Calu3 (cell line): ENCODE data around the gene LYPD8. TPM values are rescaled to one million over a fixed set of nuclear protein-coding genes. Genes with fewer than 3 reads are reported as not detected.

ENCODE experiments used
- BruUV-seq: library from RNA; stranded (reverse); fragments of 400-500 nt; replicated peaks from 2 replicates; lab custom pipeline; 2021; lab: Mats Ljungman, UMichigan
- CTCF ChIA-PET: fragments of 300-600 bp; sonication (Branson Sonifier 250); formaldehyde crosslinking; loops from one replicate; lab custom pipeline; 2022; ENCODE audit warnings: antibody characterized with exemption; lab: Charles Lee
- DNase-seq: peaks from one replicate; pipeline ENCODE4 v3.0.0; 2022
- H3K27ac Mint-ChIP-seq: one replicate; pipeline ENCODE4 v1.8.0; 2022; ENCODE audit warnings: mixed read lengths; ENCODE audit not compliant: unreplicated experiment
- H3K27me3 Mint-ChIP-seq: one replicate; pipeline ENCODE4 v1.8.0; 2022; ENCODE audit warnings: mixed read lengths; ENCODE audit not compliant: unreplicated experiment
- H3K36me3 Mint-ChIP-seq: one replicate; pipeline ENCODE4 v1.8.0; 2022; ENCODE audit warnings: mild to moderate bottlenecking, moderate library complexity, mixed read lengths; ENCODE audit not compliant: insufficient read depth, unreplicated experiment
- H3K4me1 Mint-ChIP-seq: one replicate; pipeline ENCODE4 v1.8.0; 2022; ENCODE audit warnings: mild to moderate bottlenecking, low read depth, mixed read lengths; ENCODE audit not compliant: unreplicated experiment
- H3K4me3 Mint-ChIP-seq: one replicate; pipeline ENCODE4 v1.8.0; 2022; ENCODE audit warnings: mild to moderate bottlenecking, low read depth, moderate library complexity, mixed read lengths; ENCODE audit not compliant: unreplicated experiment
- H3K9me3 Mint-ChIP-seq: one replicate; pipeline ENCODE4 v1.8.0; 2022; ENCODE audit warnings: low read depth, mixed read lengths; ENCODE audit not compliant: unreplicated experiment
- CTCF ChIP-seq: fragments of 200-600 bp; IDR thresholded peaks from one replicate; pipeline ENCODE4 v1.8.0; 2022; ENCODE audit warnings: antibody characterized with exemption; ENCODE audit not compliant: unreplicated experiment
- intact Hi-C: fragments of 100-400 bp; cut with micrococcal nuclease; formaldehyde crosslinking; loops from one replicate; pipeline ENCODE4 v1.10.0; 2022; ENCODE audit not compliant: unreplicated experiment
- total RNA-seq: library from RNA; stranded (reverse); gene quantifications from 2 replicates; pipeline ENCODE4 v1.2.3, GENCODE V29; 2022

LYPD8 gene
- total RNA-seq, 1 experiment from 2014 or later, result not detected

GRCh38 chr1:248696774-248697173 is 58.8 kb downstream of the LYPD8 start:
- CTCF ChIA-PET, result interaction anchor here (0.6 to 0.7 kb wide), 3 partner anchors 61 to 262 kb away, joined by 4 to 6 read pairs (median 4); no protein-coding TSS in a partner anchor
- DNase-seq, result no peak
- no TSS peak for BruUV-seq
- H3K36me3 Mint-ChIP-seq, result no peaks in the 10 kb centered on the region
- no peak overlapping the region for H3K27ac Mint-ChIP-seq
- H3K9me3 Mint-ChIP-seq, result peaks cover 11% of the 10 kb centered on the region
- no peak for TF ChIP-seq CTCF
- intact Hi-C loops, result loop anchor here (2.0 kb wide), 1 partner anchor 110 kb away; no protein-coding TSS in a partner anchor
- H3K4me1 Mint-ChIP-seq, result no peaks in the 10 kb centered on the region
- no peak overlapping the region for H3K4me3 Mint-ChIP-seq
- H3K27me3 Mint-ChIP-seq, result no peaks in the 10 kb centered on the region

GRCh38 chr1:248696261-248696660 is 59.3 kb downstream of the LYPD8 start:
- no peak for TF ChIP-seq CTCF
- DNase-seq, result peak; percentile 43
- no TSS peak for BruUV-seq
- H3K27me3 Mint-ChIP-seq, result no peaks in the 10 kb centered on the region
- no peak overlapping the region for H3K4me3 Mint-ChIP-seq
- no peak overlapping the region for H3K27ac Mint-ChIP-seq
- H3K36me3 Mint-ChIP-seq, result no peaks in the 10 kb centered on the region
- CTCF ChIA-PET, result no interaction called here
- intact Hi-C loops, result loop anchor here (2.0 kb wide), 1 partner anchor 111 kb away; no protein-coding TSS in a partner anchor
- peaks cover 11% of the 10 kb centered on the region for H3K9me3 Mint-ChIP-seq
- no peaks in the 10 kb centered on the region for H3K4me1 Mint-ChIP-seq

GRCh38 chr1:248695451-248696132 is 60.0 kb downstream of the LYPD8 start:
- H3K9me3 Mint-ChIP-seq, result peaks cover 11% of the 10 kb centered on the region
- H3K4me1 Mint-ChIP-seq, result no peaks in the 10 kb centered on the region
- CTCF ChIA-PET, result no interaction called here
- no TSS peak for BruUV-seq
- H3K27me3 Mint-ChIP-seq, result no peaks in the 10 kb centered on the region
- H3K27ac Mint-ChIP-seq, result no peak overlapping the region
- no peak for DNase-seq
- no peaks in the 10 kb centered on the region for H3K36me3 Mint-ChIP-seq
- intact Hi-C loops, result loop anchor here (2.0 kb wide), 1 partner anchor 111 kb away; no protein-coding TSS in a partner anchor
- no peak overlapping the region for H3K4me3 Mint-ChIP-seq
- TF ChIP-seq CTCF, result no peak

- intact Hi-C loops, result no loop called here
- H3K4me1 Mint-ChIP-seq, result no peaks in the 10 kb centered on the region
- CTCF ChIA-PET, result no interaction called here
- no peak overlapping the region for H3K4me3 Mint-ChIP-seq
- BruUV-seq, result no TSS peak
- H3K27ac Mint-ChIP-seq, result no peak overlapping the region
- peaks cover 10% of the 10 kb centered on the region for H3K9me3 Mint-ChIP-seq
- H3K36me3 Mint-ChIP-seq, result no peaks in the 10 kb centered on the region
- DNase-seq, result no peak
- H3K27me3 Mint-ChIP-seq, result no peaks in the 10 kb centered on the region
- TF ChIP-seq CTCF, result no peak
Observed at GRCh38 chr1:248691567-248692155, 63.9 kb downstream of the LYPD8 start.

Other genes with a start within 250 kb of the LYPD8 start
- gene OR2G6, start 247.7 kb downstream of the LYPD8 start, total RNA-seq, result not detected in 2 replicates
- not detected in 2 replicates for gene OR2T29, start 193.0 kb downstream of the LYPD8 start, total RNA-seq
- gene OR2T34, start 181.0 kb downstream of the LYPD8 start, total RNA-seq, result not detected in 2 replicates
- gene OR2T10, start 158.1 kb downstream of the LYPD8 start, total RNA-seq, result not detected in 2 replicates
- not detected in 2 replicates for gene OR2T11, start 120.7 kb downstream of the LYPD8 start, total RNA-seq
- gene OR2T35, start 110.5 kb downstream of the LYPD8 start, total RNA-seq, result not detected in 2 replicates
- gene OR2T27, start 100.2 kb downstream of the LYPD8 start, total RNA-seq, result not detected in 2 replicates
- gene OR14I1, start 53.0 kb downstream of the LYPD8 start, total RNA-seq, result not detected in 2 replicates
- gene SH3BP5L, start 70.2 kb upstream of the LYPD8 start, total RNA-seq, result 25.3 and 27.1 TPM in 2 replicates
- 28.3 and 28.7 TPM in 2 replicates for gene ZNF672, start 82.5 kb upstream of the LYPD8 start, total RNA-seq
- gene ZNF692, start 103.3 kb upstream of the LYPD8 start, total RNA-seq, result 61.4 and 61.5 TPM in 2 replicates
- 7.3 and 7.8 TPM in 2 replicates for gene PGBD2, start 150.5 kb upstream of the LYPD8 start, total RNA-seq